Upper lobe of right lung (tissue), 1 donor: Measurements from ENCODE around the gene ADAMTS14. TPM values are rescaled to one million over a fixed set of nuclear protein-coding genes. Genes with fewer than 3 reads are reported as not detected.
A peak's percentile ranks its signal among the peaks of the same experiment; 100 is the strongest.

ENCODE experiments used
- ATAC-seq: fragments of 200-7000 bp; cut with Tn5 transposase; one replicate; pipeline ENCODE4 v1.9.1; 2020; ENCODE audit warnings: mild to moderate bottlenecking, moderate library complexity
- DNase-seq: peaks from one replicate; pipeline ENCODE4 v3.0.0-alpha.2; 2020
- H3K27ac ChIP-seq: fragments of 200-600 bp; one replicate; pipeline ENCODE4 v1.8.0; 2022
- H3K27me3 ChIP-seq: fragments of 200-600 bp; one replicate; pipeline ENCODE4 v1.8.0; 2022; ENCODE audit warnings: mild to moderate bottlenecking
- H3K36me3 ChIP-seq: fragments of 200-600 bp; one replicate; pipeline ENCODE4 v1.8.0; 2022
- H3K4me1 ChIP-seq: fragments of 200-600 bp; one replicate; pipeline ENCODE4 v1.8.0; 2022
- H3K4me3 ChIP-seq: fragments of 200-600 bp; one replicate; pipeline ENCODE4 v1.8.0; 2022; ENCODE audit warnings: mild to moderate bottlenecking
- H3K9me3 ChIP-seq: fragments of 200-600 bp; one replicate; pipeline ENCODE4 v1.8.0; 2022
- intact Hi-C: fragments of 100-400 bp; cut with DNase I; formaldehyde crosslinking; loops from one replicate; pipeline ENCODE4 v1.11.0; 2022
- long read RNA-seq: library from polyadenylated mRNA; unstranded; transcript quantifications from one replicate; pipeline ENCODE4 v2.0.0, GENCODE V29; 2021
- total RNA-seq: library from RNA; stranded (reverse); fragmentation: NEBNext Ultra II Directional; extraction: Animal tissue kit (Norgen Biotek cat#: 25700); gene quantifications from one replicate; pipeline ENCODE4 v1.2.1, GENCODE V29; 2021
- TF ChIP-seq, protein P1 (sequence below): fragments of 200-600 bp; IDR thresholded peaks from one replicate; pipeline ENCODE4 v1.8.0; 2022; ENCODE audit warnings: antibody characterized with exemption
- donor health status: DM: no; HTN: yes; CAD: no; lungs with severe emphysema.

Gene ADAMTS14, protein sequence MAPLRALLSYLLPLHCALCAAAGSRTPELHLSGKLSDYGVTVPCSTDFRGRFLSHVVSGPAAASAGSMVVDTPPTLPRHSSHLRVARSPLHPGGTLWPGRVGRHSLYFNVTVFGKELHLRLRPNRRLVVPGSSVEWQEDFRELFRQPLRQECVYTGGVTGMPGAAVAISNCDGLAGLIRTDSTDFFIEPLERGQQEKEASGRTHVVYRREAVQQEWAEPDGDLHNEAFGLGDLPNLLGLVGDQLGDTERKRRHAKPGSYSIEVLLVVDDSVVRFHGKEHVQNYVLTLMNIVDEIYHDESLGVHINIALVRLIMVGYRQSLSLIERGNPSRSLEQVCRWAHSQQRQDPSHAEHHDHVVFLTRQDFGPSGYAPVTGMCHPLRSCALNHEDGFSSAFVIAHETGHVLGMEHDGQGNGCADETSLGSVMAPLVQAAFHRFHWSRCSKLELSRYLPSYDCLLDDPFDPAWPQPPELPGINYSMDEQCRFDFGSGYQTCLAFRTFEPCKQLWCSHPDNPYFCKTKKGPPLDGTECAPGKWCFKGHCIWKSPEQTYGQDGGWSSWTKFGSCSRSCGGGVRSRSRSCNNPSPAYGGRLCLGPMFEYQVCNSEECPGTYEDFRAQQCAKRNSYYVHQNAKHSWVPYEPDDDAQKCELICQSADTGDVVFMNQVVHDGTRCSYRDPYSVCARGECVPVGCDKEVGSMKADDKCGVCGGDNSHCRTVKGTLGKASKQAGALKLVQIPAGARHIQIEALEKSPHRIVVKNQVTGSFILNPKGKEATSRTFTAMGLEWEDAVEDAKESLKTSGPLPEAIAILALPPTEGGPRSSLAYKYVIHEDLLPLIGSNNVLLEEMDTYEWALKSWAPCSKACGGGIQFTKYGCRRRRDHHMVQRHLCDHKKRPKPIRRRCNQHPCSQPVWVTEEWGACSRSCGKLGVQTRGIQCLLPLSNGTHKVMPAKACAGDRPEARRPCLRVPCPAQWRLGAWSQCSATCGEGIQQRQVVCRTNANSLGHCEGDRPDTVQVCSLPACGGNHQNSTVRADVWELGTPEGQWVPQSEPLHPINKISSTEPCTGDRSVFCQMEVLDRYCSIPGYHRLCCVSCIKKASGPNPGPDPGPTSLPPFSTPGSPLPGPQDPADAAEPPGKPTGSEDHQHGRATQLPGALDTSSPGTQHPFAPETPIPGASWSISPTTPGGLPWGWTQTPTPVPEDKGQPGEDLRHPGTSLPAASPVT
- 0.55 TPM for total RNA-seq
- long read RNA-seq, partial matches to known transcripts = 2 of 2 reads
- long read RNA-seq, other reads (novel, unspliced or antisense) = 0 of 2 reads

DNA sequence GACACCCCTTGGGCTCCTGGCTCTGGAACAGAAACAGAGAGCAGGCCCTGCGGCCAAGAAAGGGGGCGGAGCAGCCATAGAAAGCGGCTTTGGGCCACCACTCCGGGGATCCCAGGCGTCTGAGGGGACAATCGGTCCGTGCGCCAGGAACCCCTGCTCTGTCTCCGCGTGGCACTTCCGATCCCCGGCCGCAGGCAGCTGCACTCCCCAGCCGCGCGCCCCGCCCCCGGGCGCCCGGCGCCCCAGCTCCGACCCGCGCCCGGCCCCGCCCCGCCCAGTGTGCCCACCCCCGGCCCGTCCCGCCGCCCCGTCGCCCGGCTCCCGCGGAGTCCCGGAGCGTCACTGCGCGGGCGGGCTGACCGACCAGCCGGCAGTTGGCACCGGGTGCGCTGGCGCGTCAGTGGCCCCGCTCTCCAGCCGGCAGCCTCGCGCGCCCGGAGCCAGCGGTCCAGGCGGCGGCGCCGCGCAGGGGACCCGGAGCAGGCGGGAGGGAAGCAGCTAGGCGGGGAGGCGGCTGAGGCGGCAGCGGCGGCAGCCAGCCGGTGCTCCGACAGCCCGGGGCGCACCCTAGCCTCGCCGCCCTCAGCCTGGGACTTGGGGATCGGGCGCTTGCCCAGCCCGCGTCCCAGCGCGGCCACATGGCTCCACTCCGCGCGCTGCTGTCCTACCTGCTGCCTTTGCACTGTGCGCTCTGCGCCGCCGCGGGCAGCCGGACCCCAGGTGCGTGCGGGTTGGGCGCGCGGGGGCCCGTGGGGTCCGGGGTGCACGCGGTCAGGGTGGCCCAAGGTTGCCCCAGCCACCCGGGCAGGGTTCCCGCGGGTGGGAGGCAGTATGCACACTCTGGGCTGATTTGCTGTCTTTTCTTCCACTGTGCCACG is at the start of gene ADAMTS14:
Gene ADAMTS14, plus strand, starts transcription at position 342 of the 878 bp plus-strand sequence. Its CDS starts 297 bp downstream, at position 639.
- no peaks in the 10 kb centered on the region for H3K9me3 ChIP-seq

DNA sequence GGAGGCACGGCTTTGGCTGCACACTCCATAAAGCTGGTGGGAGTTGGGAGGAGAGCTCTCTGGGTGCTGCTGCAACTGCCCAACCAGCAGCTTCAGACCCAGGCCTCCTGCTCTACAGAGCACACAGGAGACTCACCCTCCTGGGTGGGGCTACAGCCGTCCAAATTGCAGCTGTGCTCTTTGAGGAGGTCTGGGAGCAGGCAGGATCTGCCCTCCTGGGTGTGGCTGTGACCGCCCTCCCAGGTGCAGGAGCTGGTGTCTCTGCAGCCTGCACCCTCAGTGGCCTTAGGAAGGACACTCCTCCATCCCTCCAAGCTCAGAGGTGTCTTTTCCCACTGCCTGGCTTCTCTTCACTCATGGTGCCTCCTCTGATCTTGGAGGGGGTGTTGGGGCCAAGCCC is 49.8 kb upstream of the ADAMTS14 start:
- H3K9me3 ChIP-seq = no peaks in the 10 kb centered on the region
- H3K27me3 ChIP-seq = no peaks in the 10 kb centered on the region
- ATAC-seq (peak; percentile 28), DNase-seq (no peak)
- intact Hi-C loops = no loop called here
- TF ChIP-seq, protein P1, sequence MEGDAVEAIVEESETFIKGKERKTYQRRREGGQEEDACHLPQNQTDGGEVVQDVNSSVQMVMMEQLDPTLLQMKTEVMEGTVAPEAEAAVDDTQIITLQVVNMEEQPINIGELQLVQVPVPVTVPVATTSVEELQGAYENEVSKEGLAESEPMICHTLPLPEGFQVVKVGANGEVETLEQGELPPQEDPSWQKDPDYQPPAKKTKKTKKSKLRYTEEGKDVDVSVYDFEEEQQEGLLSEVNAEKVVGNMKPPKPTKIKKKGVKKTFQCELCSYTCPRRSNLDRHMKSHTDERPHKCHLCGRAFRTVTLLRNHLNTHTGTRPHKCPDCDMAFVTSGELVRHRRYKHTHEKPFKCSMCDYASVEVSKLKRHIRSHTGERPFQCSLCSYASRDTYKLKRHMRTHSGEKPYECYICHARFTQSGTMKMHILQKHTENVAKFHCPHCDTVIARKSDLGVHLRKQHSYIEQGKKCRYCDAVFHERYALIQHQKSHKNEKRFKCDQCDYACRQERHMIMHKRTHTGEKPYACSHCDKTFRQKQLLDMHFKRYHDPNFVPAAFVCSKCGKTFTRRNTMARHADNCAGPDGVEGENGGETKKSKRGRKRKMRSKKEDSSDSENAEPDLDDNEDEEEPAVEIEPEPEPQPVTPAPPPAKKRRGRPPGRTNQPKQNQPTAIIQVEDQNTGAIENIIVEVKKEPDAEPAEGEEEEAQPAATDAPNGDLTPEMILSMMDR = no peak
- H3K36me3 ChIP-seq = no peaks in the 10 kb centered on the region
- H3K4me1 ChIP-seq = no peaks in the 10 kb centered on the region
- no peak overlapping the region for H3K4me3 ChIP-seq
- H3K27ac ChIP-seq = no peak overlapping the region

More for the DNA sequence above, at the start of gene ADAMTS14:
- ATAC-seq (peak; percentile 33), DNase-seq (peak; percentile 68)
- Histone ChIP-seq H3K36me3 (no peaks in the 10 kb centered on the region), H3K27ac (no peak within 1 kb of the TSS), H3K4me1 (peaks cover 13% of the 10 kb centered on the region), H3K27me3 (peaks cover 20% of the 10 kb centered on the region), H3K4me3 (peak within 1 kb of the TSS; percentile 38)
- intact Hi-C loops = no loop called here
- TF ChIP-seq, protein P1 = no peak

DNA sequence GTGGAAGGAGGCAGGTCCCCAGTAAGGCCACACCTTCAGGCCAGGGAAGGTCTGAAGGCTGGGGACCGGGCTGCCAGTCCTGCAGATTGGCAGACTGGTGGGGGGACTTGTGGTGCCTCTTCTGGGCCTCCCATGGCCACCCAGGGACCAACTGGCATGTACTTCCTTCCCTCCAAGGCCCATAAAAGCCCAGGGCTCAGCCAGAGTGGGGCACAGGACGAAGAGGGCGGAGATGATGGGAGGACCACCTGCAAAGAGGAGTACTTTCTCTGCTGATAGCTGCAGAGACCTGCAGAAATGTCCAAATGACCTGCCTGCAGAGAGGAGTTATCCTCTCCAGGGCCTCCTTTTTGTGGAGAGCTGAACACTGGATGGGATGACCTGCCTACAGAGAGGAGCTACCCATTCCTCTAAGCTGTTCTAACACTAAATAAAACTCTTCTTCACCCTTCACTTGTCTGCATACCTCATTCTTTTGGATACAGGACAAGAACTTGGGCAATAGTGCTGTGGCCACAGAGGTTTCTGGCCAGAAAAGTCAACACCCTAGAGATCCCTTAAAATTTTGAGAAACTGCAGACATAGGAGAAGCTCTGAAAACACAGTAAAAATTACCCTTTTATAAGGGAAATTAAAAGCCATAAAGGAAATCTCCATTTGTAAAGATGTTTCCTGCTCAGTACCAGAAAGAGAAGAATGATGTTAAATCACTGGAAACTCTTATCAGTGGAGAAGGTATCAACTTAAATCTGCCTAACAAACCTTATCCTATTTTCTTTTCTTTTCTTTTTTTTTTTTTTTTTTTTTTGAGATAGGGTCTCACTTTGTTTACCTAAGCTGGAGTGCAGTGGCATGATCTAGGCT is 49.1 kb upstream of the ADAMTS14 start:
- H3K4me1 ChIP-seq = no peaks in the 10 kb centered on the region
- H3K27me3 ChIP-seq = no peaks in the 10 kb centered on the region
- H3K36me3 ChIP-seq = no peaks in the 10 kb centered on the region
- TF ChIP-seq, protein P1 = no peak
- intact Hi-C loops = no loop called here
- no peak for ATAC-seq
- no peak overlapping the region for H3K27ac ChIP-seq
- no peaks in the 10 kb centered on the region for H3K9me3 ChIP-seq
- H3K4me3 ChIP-seq = no peak overlapping the region
- DNase-seq = no peak

DNA sequence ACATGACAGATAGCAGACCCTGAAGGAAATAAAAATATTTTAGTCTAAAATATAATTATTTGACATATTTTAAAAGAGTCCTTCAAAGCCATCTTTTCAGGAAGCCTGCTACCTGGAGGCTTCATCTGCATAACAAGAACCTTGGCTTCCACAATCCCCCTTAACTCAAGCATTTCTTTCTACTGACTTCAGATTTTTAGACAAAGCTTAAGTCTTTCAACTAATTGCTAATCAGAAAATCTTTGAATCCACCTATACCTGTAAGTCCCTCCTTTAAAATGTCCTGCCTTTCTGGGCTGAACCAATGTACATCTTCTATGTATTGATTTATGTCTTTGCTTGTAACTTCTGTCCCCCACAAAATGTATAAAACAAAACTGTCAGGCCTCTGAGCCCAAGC is 46.2 kb upstream of the ADAMTS14 start:
- DNase-seq (no peak), ATAC-seq (no peak)
- Histone ChIP-seq H3K27ac (no peak overlapping the region), H3K4me1 (no peaks in the 10 kb centered on the region), H3K9me3 (no peaks in the 10 kb centered on the region), H3K36me3 (no peaks in the 10 kb centered on the region), H3K27me3 (no peaks in the 10 kb centered on the region), H3K4me3 (no peak overlapping the region)
- intact Hi-C loops = no loop called here
- TF ChIP-seq, protein P1 = no peak
